Activated CD8-positive, alpha-beta memory T cell treated with anti-CD3 and anti-CD28 coated beads for 1 hour (primary cell): ENCODE results near the gene MCTP2.

Experiments used
- DNase-seq, 2 donors: peaks; one replicate each; pipeline ENCODE4 v3.0.0-alpha.2; 2020; ENCODE audit warnings: low read depth in 1 of 2; ENCODE audit errors: extremely low read depth in 1 of 2

MCTP2 gene, protein sequence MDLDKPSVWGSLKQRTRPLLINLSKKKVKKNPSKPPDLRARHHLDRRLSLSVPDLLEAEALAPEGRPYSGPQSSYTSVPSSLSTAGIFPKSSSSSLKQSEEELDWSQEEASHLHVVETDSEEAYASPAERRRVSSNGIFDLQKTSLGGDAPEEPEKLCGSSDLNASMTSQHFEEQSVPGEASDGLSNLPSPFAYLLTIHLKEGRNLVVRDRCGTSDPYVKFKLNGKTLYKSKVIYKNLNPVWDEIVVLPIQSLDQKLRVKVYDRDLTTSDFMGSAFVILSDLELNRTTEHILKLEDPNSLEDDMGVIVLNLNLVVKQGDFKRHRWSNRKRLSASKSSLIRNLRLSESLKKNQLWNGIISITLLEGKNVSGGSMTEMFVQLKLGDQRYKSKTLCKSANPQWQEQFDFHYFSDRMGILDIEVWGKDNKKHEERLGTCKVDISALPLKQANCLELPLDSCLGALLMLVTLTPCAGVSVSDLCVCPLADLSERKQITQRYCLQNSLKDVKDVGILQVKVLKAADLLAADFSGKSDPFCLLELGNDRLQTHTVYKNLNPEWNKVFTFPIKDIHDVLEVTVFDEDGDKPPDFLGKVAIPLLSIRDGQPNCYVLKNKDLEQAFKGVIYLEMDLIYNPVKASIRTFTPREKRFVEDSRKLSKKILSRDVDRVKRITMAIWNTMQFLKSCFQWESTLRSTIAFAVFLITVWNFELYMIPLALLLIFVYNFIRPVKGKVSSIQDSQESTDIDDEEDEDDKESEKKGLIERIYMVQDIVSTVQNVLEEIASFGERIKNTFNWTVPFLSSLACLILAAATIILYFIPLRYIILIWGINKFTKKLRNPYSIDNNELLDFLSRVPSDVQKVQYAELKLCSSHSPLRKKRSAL

DNA sequence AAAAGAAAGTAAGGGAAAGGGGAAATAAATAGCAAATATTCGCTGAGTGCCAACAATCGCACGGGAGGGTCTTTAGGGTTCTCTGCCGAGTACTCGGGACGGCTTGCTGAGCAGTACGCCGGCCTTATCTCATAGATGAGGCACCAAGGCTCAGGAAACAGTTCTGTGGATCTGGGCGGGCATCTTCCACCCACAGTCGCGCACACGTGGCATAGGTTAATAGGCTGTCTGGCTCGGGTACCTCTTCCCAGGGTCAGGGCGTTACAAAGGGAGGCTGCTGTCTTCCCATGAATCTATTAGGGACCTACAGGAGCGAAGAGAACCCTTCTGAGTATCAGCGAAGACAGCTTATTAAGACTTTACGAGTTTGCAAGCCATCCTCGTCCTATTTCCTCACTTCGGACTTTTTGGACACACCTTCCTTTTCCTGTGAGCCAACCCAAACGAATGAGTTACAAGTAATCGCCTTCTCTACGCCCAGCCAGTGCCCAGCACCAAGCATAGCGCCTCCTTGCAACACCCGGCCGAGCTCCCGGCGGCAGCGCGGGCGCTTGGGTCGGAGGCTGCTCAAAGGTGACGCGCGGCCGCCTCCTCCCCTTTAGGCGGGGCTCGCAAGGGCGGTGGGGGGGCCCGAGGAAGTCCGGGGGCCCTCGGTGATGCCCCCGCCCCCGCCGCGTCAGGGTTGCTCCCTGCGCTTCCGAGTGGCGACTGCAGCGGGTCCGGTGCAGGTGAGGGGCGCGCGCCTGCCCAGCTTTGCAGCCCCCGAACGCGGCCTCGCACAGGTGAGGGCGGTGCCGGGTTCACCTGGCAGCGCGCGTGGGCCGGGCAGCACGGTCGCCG, at the start of gene MCTP2:
Gene MCTP2, plus strand, starts transcription at position 679 of the 840 bp plus-strand sequence. CDS start 66,705 bp downstream, outside the sequence.
- DNase-seq: peak; percentile 54 to 76

DNA sequence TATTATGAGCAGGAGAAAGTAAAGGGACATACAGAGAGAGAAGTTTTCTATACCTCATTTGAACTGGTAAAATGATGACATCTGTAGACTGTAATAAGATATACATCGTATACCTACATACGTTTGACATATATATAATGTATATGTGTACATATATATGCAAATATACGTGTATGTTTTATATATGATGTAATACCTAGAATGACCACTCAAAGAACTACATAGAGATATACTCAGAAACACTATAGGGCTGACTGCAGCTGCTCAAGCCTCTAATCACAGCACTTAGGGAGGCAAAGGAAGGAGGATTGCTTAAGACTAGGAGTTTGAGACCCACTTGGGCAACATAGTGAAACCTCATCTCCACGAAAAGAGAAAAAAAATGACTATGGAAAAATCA, 48.5 kb upstream of the MCTP2 start:
- DNase-seq: no peak

DNA sequence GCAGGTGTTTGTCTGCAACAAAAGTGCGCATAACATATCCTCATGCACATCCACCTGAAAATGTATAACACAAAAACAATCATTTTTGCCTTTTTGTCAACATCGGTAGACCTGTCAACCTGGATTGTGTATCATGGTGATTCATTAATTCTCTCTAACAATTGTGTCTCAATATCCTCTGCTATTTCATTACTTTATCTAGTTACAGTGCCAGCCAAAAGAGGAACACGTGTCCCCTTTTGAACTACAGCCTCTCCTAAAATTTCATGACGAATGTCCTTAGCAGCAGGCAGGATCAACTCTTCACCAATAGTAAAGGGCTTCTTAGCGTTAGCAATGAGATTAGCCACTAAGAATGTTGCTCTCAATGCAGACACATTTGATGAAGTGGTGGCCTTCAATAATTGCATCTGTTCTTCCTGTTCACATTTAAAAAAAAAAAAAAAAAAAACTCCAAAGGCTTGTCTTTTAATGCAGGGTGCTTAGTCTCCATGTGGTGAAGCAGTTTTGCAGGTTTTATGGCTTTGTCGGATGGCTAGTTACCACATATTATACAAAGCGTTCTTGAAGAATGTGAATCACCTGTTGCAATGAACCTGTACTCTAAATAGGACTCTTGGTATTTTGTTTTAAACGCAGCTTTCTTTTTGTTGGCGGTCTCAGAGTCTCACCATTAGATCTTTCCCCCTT, 45.7 kb upstream of the MCTP2 start:
- DNase-seq: no peak

DNA sequence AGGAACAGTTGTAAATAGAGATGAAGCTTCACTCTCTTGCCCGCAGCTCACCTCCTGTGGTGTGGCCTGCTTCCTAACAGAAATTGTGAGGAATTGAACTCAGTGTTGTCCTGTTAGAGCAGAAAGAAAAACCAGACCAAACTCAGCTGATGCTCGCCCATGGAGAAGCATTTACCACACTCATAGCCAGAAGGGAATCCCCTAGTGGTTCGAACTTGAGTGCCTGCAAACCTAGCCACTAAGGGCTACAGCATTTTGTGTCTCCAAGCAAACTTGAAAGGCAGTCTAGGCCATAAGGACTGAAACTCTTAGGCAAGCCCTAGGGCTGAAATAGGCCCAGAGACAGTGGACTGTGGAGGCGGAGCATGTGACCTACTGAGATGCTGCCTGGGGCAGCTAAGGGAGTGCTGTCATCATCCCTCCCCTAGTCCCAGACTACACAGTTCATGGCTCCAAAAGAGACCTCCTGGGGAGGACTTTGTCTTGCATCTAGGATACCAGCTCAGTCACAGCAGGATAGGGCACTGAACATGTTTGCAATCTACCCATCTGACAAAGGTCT, 44.5 kb upstream of the MCTP2 start:
- DNase-seq: no peak

DNA sequence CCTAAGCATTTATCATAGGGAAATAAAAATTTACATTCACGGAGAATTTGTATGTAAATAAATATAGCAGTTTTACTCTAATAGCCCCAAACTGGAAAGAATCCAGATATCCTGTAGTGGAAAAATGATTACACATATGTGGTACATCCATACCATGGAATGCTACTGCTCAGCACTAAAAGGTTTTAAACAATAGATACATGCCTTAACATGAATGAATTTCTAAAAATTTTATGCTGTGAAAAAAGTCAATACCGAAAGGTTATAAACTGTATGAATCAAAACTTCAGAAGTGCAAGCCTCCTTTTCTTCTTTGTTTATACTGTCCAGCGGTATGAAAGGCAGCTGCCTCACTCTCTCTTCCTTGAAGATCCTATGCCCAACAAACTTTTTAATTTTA, 37.5 kb upstream of the MCTP2 start:
- no peak for DNase-seq

DNA sequence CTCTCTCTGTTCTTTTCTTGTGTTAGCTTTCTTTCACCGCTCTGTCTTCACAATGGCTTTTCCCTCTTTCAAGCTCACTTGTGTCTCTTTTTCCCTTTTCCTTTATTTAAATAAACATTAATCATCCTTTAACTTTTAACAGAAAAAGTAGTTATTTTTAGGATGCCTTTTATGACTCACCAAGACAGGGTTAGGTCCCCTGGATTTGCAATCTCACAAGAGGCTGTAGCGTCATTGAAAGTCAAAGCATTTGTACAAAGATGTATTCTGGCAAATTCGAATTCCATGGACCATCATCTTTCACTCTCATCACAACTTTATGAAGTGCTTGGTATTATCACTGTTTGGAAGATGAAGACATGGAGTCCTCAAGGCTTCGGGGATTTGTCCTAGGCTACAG, 34.8 kb upstream of the MCTP2 start:
- no peak for DNase-seq

DNA sequence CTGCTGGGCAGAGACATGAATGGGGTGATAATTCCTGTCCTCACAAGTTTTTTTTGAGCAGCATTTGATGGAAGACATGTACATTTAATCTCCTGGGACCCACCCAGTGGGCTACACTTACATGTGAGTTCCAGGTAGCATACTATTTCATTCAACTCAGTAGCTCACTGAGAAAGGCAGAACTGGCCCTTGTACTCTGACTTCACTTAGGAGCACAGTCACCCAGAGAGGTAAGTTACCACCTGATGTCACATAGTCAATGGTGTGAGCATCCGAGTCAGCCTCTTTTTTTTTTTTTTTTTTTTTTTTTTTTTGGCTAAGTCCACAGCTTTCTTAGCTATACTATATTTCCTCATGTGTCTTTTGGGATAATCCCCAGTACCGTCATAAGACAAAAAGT, 32.7 kb upstream of the MCTP2 start:
- DNase-seq: no peak

DNA sequence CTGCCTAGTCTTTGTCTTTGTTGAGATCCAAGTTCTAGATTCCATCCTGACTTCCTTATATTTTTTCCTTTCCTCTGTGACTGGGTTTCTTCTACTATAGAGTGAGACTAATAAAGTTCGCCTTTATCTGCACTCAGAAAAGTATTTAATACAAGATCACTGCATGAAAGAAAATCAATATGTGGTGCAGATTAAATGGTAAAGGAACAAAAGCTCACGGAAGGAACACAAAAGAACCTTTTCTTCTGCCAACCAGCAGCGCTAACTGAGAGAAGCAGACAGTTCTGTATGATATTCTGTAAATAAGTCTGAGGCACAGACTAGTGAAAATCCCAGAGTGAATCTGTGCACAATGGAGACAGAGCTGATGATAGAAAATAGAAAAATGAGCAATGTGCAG, 31.6 kb upstream of the MCTP2 start:
- no peak for DNase-seq

DNA sequence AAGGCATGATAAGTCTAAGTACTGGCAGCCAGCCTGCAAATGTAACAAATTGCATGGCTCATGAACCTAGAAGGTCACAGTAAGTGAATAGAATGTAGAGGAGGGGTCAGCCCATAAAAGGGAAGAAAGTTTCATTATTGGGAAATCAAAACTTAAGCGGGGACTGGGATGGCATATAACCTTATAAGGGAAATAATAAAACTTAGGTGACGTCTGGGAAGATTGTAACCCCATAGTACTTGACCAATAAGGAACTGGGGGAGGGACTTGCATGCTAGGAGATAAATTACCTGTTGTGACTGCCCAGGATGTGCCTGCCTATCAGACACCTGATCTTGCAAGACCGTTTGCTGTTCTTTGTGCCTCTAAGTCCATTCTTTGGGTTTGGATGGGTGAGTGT, 28.1 kb upstream of the MCTP2 start:
- DNase-seq: no peak

DNA sequence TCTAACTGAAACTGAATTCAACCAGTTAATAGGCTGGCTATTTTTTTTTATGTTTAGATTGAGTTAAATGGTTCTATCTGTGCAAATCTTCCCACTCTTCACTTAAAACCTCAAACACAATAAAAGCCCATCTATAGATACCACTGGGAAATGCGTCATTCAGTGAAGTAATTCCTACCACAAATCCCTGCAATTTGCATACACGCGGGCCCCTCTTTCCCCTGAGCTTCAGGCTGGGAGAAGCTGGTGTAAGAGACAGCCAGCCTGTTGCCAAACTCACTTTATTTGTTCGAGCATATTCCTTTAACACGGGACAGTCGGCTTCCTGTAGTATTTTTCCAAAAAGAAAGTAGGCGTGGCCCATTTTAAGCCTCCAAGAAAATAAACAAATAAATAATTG, 26.0 kb upstream of the MCTP2 start:
- DNase-seq: no peak

DNA sequence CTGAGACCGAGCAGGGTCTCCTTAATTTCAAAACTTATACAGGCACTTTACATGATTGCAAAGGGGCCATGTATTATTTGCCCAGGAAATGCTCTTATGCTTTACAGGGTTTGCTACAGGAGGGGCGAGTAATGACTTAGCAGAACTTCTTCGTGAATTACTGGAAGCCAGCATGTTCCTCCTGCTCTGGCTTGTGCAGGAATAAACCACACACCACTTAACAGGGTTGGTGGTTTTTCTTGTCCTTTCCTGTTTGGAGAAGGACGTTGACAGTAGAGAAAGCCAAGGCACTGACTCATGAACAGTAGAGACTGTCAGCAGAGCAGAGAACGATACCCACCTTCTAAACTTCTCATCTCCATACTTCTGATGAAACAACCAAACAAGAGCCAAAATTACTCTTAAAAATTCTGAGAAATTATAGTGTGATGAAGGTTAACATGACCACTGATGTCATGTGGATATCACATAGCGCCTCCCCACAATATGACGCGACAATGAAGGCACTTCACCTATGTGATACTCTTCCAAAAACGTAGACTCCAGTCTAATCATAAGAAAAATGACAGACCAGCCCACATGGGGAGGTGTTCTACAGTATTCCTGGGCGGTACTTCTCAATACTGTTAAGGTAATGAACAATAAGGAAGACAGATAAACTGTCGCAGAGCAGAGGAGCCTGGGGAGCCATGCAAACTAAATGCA, 24.7 kb upstream of the MCTP2 start:
- no peak for DNase-seq

DNA sequence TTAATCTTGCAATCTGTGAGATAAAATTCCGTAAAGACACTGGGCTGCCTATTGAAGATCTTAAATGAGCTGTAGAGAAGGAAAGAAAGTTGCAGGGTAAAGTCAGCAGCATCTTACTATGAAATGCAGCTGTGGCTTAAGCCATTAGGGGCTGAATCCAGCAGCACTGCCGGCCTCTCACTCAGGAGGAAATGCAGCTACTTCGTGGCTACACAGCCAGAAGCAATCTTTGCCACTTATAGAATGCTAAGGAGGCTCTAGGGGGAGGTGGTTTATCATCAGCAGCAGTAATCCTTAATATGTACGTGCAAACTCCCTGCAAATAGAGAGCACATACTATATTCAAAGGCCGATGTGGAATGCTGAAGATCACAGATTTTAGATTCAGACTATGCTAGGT, 19.1 kb upstream of the MCTP2 start:
- no peak for DNase-seq

DNA sequence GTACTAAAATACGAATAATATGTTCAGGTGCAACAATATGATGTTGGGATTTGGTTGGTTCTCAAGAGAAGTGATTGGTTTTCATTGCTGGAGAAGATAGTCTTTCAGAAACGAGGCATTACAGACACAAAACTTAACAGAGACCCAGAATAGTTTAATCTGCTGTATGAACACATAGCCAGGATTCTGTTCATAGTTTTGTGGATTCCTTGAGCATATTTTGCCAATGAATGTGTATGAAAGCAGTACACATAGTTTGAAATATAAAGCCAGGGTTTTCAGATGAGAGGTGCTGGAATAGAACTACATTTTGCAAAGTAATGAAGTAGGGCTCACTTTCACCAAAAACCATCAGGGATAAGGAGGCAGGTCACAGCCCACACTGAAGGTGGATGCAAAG, 5.7 kb upstream of the MCTP2 start:
- no peak for DNase-seq

DNA sequence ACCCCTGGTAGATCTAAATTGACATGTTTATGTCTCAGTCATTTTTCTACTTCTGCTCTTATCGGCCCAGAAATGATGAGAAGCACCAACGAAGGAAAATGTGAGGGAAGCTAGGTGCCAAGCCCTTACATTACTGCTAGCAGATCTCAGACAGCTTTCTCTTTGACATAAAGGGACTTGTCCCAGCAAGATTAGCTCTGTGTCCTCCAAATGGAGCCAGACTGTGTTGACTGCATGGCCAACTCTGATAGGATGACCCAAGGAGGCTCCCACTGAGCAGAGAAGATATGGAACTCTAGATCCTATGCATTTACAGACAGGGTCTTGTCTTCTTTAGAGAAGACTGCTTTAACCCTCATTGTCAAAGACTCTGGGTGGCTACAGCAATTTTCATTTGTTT, 2.8 kb upstream of the MCTP2 start:
- no peak for DNase-seq

DNA sequence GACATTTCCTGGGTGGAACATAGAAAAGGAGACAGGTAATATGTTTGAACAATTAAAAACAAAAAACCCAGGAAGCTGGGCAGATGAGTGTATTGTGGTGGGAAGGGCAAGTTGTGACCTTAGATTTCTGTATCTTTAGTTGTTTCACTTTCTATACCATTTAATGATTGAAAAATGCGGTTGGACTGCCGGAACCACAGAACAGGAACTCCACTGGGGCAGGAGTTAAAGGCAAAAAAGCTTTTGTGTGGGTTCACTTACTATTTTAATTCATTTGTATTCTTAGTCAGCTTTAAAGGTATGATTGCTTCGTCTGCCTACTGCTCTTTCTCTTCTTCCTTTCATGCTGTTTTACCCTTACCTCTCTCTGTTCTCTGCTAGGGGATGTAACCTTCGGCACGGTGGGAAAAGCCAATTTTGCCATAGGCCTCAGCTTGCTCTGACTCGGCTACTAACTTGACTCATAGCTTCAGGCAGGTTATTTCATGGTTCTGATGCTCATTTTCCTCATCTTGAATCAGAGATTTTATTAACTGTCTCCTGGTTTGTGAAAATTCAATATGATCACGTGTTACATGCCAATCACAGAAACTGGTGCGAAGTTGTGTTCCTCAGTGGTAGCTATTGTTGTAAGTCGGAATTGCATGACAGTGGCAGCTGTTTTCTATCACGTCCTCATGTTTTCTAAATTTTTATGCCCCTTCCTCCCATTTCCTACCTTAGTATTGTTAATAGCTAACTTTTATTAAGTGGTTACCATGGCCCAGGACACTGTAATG, 1.6 kb upstream of the MCTP2 start:
- peak in 1 of 2 donors; percentile 16 for DNase-seq

DNA sequence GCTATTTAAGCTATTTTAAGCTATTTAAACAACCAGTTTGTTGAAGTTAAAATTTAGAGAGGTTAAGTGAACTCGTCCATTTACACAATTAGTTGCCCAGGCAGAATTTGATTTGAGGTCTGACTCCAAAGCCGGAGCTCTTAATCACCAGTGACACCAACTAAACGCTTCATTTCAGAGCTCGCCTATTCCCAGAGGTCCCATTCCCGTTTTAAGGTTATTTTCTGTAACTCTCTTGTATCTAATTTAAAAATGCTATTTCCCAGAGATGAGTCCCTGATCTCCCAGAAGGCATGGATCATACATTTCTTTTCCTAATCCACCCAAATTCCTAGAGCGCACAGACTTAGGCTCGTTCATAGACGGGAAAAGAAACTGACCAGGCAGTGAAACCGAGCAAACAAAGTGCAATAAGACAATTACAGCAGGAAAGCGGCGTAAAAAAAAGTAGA, 904 bp upstream of the MCTP2 start:
- no peak for DNase-seq

DNA sequence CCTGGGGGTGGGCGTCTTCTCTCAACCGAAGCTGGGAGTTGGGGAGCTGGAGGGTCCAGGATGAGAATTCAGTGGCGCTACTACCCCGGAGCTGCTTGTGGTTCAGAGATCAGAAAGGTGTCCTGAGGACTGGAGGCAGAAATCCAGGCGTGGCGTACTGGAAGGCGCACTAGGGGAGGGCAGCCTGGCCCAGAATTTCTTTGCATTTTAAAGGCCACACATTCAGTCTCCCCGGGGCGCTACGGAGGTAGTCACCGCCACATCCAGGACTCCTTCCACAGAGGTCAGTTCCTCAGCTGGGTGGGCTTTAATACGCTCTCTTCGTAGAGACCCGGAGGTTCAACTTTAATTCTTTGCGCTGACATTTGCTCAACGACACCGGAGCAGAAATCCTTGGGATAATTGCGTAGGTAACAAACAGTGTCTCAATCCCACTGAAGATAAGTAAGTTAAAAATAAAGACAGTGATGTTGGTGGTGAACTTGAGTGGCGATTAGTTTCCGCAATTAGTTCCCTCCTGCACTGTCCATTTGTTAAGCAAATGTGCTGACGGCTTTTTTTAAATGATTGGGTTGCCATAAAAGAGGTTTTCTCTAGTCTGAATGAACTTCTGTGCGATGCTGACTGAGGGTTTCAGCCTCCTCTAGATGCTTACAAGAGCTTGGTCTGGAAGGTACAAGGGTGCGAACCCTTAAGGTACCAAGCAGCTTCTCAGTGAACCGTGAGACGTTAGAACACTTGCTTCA, 535 bp downstream of the MCTP2 start:
- DNase-seq: no peak

DNA sequence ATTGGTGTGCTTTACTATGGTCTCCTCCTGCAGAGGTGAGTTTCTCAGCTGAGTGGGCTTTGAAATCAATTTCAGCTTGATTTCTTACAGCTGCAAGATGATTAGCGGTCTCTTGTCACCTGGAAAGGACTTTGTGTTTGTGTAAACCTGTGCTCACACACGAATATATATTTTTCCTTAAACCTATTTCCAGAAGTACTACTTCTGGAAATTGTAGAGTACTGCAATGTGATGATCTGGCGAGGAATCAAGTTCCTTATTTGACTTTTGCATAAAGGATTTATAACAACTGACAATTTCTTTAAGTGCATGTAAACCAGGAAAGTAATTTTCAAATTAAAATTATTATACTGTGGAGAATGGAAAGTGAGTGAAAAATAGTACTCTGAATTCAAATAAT, 2.1 kb downstream of the MCTP2 start:
- no peak for DNase-seq
